Measurements from ENCODE around the gene NDUFA8. TPM values are rescaled to one million over a fixed set of nuclear protein-coding genes. Genes with fewer than 3 reads are reported as not detected.

NDUFA8 gene
- total and polyA plus RNA-seq, 2 of the 4 experiments (the other 2 are of a cell fraction): 45.2 to 98.1 TPM

GRCh38 chr9:122125509-122126330, 33.9 kb downstream of the NDUFA8 start:
- Histone ChIP-seq H2BK5ac (ENCODE audit: low read depth, low read length, poor library complexity, severe bottlenecking) (peak overlapping the region; percentile 39), H3K36me3 (ENCODE audit: control insufficient read depth, insufficient read depth, low read length) (no peaks in the 10 kb centered on the region), H2AK5ac (ENCODE audit: low read depth, low read length) (peak overlapping the region; percentile 90), H3K9ac (ENCODE audit: low read depth, low read length) (no peak overlapping the region; the same call in 1 of the 2 replicates), H4K5ac (ENCODE audit: low read depth, low read length) (peak overlapping the region; percentile 45), H2AK9ac (replicated peaks; ENCODE audit: low read depth, low read length, poor library complexity) (peak overlapping the region; percentile 74), H3K9me3 (ENCODE audit: control insufficient read depth, insufficient read depth, low read length) (no peaks in the 10 kb centered on the region), H3K79me1 (ENCODE audit: low read depth in 1 of 2, low read length in 2 of 2) (no peaks in the 10 kb centered on the region), H3K27ac (ENCODE audit: insufficient read depth, low read length) (peak overlapping the region; percentile 17; the same call in 1 of the 2 replicates), H3K18ac (ENCODE audit: low read depth, low read length) (peak overlapping the region; percentile 8; the same call in 1 of the 2 replicates), H2AFZ (replicated peaks; ENCODE audit: low read length, poor library complexity) (peak overlapping the region; percentile 87), H3K4ac (ENCODE audit: low read depth, low read length) (peak overlapping the region; percentile 86), H2BK20ac (ENCODE audit: low read depth, low read length) (peak overlapping the region; percentile 81), H3K27me3 (ENCODE audit: control insufficient read depth, insufficient read depth, low read length) (no peaks in the 10 kb centered on the region; the same call in 1 of the 2 replicates), H4K91ac (ENCODE audit: insufficient read depth, low read depth, low read length) (peak overlapping the region; percentile 82), H3K4me2 (ENCODE audit: low read depth, low read length) (peak overlapping the region; percentile 47), H3K4me3 (ENCODE audit: insufficient read depth, low read depth, low read length) (no peak overlapping the region), H3K23ac (ENCODE audit: low read depth, low read length) (0 out of 2 replicates have a peak overlapping the region, but pooled peaks have one; percentile 8), H4K8ac (ENCODE audit: low read depth in 2 of 2, low read length in 2 of 2) (peak overlapping the region; percentile 77 to 95; a peak in 3 of 4 replicates), H3K56ac (ENCODE audit: extremely low read depth, insufficient read depth, low read length) (no peak overlapping the region), H3K4me1 (ENCODE audit: control insufficient read depth, insufficient read depth, low read length) (peaks cover 13% of the 10 kb centered on the region), H3K9me1 (ENCODE audit: insufficient read depth, low read length) (peaks cover 7% of the 10 kb centered on the region), H3K14ac (replicated peaks; ENCODE audit: low read depth, low read length) (peak overlapping the region; percentile 40), H2BK120ac (ENCODE audit: low read depth, low read length) (peak overlapping the region; percentile 93), H2BK15ac (ENCODE audit: low read depth, low read length) (peak overlapping the region; percentile 67), H4K20me1 (ENCODE audit: insufficient read depth, low read length) (no peaks in the 10 kb centered on the region)
- POLR2A ChIA-PET (ENCODE audit: unreplicated experiment): interaction anchor here (0.5 to 1.3 kb wide), 3 partner anchors 19 to 225 kb away, joined by 4 to 6 read pairs (median 5); no protein-coding TSS in a partner anchor
- in situ Hi-C loops (cut with MboI; ENCODE audit: low sequenced_read_pairs) (no loop called here), dilution Hi-C loops (cut with HindIII; ENCODE audit: low sequenced_read_pairs, unreplicated experiment) (no loop called here), intact Hi-C loops (cut with micrococcal nuclease) (loop anchor here (1.0 to 2.0 kb wide), 3 partner anchors 225 to 685 kb away; no protein-coding TSS in a partner anchor)
- CTCF ChIA-PET: interaction anchor here (0.5 to 3.7 kb wide), 14 partner anchors 18 to 579 kb away, joined by 3 to 43 read pairs (median 4); no protein-coding TSS in a partner anchor
- peak; percentile 30 for ATAC-seq (ENCODE audit: low read depth)
- TF ChIP-seq MAFK (IDR thresholded peaks at IDR 0.05; ENCODE audit: low read depth, low read length): no peak
- TF ChIP-seq CHD1 (IDR thresholded peaks at IDR 0.05; ENCODE audit: low read depth, low read length): no peak
- 0 out of 2 replicates have a peak, but pooled peaks have one; percentile 2 for TF ChIP-seq MAZ (IDR thresholded peaks at IDR 0.05; ENCODE audit: borderline replicate concordance, low read depth, low read length)
- peak; percentile 24 for TF ChIP-seq FOS (IDR thresholded peaks at IDR 0.05; ENCODE audit: low read depth, low read length)
- no TSS peak for BruUV-seq (replicated peaks)
- peak; percentile 12 for DNase-seq
- 34% methylated on average over 8 of the region's 21 CpGs; no CpG with 5 or more reads in 1 of the 2 experiments for whole genome bisulfite sequencing, 2 experiments (ENCODE audit: extremely low coverage in 2 of 2, insufficient read length in 1 of 2)

All from IMR-90 (cell line).